ENCODE results near the gene NCAN.

NCAN gene
- 0 reads per million in 3 donors for total RNA-seq

DNA sequence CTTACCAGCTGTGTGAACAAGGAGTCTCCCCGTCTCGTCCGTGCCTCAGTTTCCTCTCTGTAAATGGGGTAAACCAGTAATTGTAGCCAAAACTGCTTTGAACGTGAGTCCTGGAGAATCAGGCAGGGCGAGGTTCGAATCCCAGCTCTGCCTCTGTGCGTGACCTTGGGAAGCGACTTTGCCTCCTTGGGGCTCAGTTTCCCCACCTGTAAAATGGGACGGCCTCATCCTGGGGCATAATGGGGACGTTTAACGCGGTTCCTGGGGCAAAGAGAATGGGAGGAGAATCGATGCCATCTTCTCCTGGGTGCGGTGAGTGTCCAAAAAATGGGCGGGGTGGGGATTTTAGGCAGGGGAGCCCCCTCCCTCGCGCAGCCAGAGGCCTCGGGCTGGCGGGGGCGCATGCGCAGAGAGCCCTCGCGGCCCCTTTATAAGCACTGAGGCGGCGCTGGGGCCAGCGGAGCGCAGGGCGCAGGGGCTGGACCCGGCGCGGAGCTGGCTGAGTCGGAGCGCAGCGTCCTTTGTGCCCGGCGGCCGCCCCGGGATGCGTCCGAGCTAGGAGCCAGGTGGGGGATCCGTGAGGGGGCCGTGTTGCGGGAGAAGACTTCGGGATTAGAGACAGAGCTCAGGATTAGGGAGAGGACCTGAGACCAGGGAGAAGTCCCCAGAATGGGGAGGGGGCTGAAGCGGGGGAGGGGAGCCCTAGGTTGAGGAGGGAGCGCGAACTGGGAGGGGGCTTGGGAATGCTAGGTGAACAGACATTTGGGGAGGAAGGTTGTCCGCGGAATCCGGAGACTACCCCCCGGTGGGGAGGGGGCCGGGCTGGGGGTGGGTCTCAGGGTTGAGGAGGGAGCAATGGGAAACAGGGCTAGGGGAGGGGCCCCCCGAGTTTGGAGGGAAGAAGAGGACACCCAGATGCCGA lies at the start of gene NCAN:
TSS of gene NCAN (plus strand) at position 460 of the 922 bp plus-strand sequence. CDS start 4,996 bp downstream, outside the sequence.
- H3K27ac ChIP-seq (ENCODE audit: insufficient read depth, low read length, poor library complexity, severe bottlenecking), result no peak within 1 kb of the TSS
- H3K4me1 ChIP-seq (ENCODE audit: control insufficient read depth, insufficient read depth, low read length, poor library complexity, severe bottlenecking), result peaks cover 13% of the 10 kb centered on the region
- H3K36me3 ChIP-seq (ENCODE audit: control insufficient read depth, insufficient read depth, low read length), result no peaks in the 10 kb centered on the region
- H3K4me3 ChIP-seq (ENCODE audit: insufficient read depth, low read depth, low read length, poor library complexity, severe bottlenecking), result no peak within 1 kb of the TSS
- H3K27me3 ChIP-seq (replicated peaks; ENCODE audit: control insufficient read depth, insufficient read depth, low read length, poor library complexity, severe bottlenecking), result peaks cover 42% of the 10 kb centered on the region
- H3K9me3 ChIP-seq (ENCODE audit: control insufficient read depth, low read length), result no peaks in the 10 kb centered on the region
- no peak for DNase-seq

GRCh38 chr19:19162495-19162894 lies 49.3 kb upstream of the NCAN start:
- Histone ChIP-seq H3K4me1 (ENCODE audit: control insufficient read depth, insufficient read depth, low read length, poor library complexity, severe bottlenecking) (no peaks in the 10 kb centered on the region), H3K4me3 (ENCODE audit: insufficient read depth, low read depth, low read length, poor library complexity, severe bottlenecking) (no peak overlapping the region), H3K9me3 (ENCODE audit: control insufficient read depth, low read length) (no peaks in the 10 kb centered on the region), H3K36me3 (ENCODE audit: control insufficient read depth, insufficient read depth, low read length) (peaks cover 3% of the 10 kb centered on the region), H3K27me3 (replicated peaks; ENCODE audit: control insufficient read depth, insufficient read depth, low read length, poor library complexity, severe bottlenecking) (no peaks in the 10 kb centered on the region), H3K27ac (ENCODE audit: insufficient read depth, low read length, poor library complexity, severe bottlenecking) (no peak overlapping the region)
- DNase-seq, result no peak

- H3K4me3 ChIP-seq (ENCODE audit: insufficient read depth, low read depth, low read length, poor library complexity, severe bottlenecking), result no peak overlapping the region
- no peaks in the 10 kb centered on the region for H3K27me3 ChIP-seq (replicated peaks; ENCODE audit: control insufficient read depth, insufficient read depth, low read length, poor library complexity, severe bottlenecking)
- peaks cover 3% of the 10 kb centered on the region for H3K36me3 ChIP-seq (ENCODE audit: control insufficient read depth, insufficient read depth, low read length)
- H3K4me1 ChIP-seq (ENCODE audit: control insufficient read depth, insufficient read depth, low read length, poor library complexity, severe bottlenecking), result peaks cover 8% of the 10 kb centered on the region
- no peak overlapping the region for H3K27ac ChIP-seq (ENCODE audit: insufficient read depth, low read length, poor library complexity, severe bottlenecking)
- DNase-seq, result no peak
- H3K9me3 ChIP-seq (ENCODE audit: control insufficient read depth, low read length), result no peaks in the 10 kb centered on the region
These were observed 46.4 kb upstream of the NCAN start for GRCh38 chr19:19165396-19165795.

GRCh38 chr19:19167612-19168011 lies 44.1 kb upstream of the NCAN start:
- no peaks in the 10 kb centered on the region for H3K27me3 ChIP-seq (replicated peaks; ENCODE audit: control insufficient read depth, insufficient read depth, low read length, poor library complexity, severe bottlenecking)
- H3K36me3 ChIP-seq (ENCODE audit: control insufficient read depth, insufficient read depth, low read length), result peaks cover 3% of the 10 kb centered on the region
- no peak overlapping the region for H3K4me3 ChIP-seq (ENCODE audit: insufficient read depth, low read depth, low read length, poor library complexity, severe bottlenecking)
- no peak overlapping the region for H3K27ac ChIP-seq (ENCODE audit: insufficient read depth, low read length, poor library complexity, severe bottlenecking)
- no peak for DNase-seq
- no peaks in the 10 kb centered on the region for H3K9me3 ChIP-seq (ENCODE audit: control insufficient read depth, low read length)
- H3K4me1 ChIP-seq (ENCODE audit: control insufficient read depth, insufficient read depth, low read length, poor library complexity, severe bottlenecking), result peaks cover 12% of the 10 kb centered on the region

DNA sequence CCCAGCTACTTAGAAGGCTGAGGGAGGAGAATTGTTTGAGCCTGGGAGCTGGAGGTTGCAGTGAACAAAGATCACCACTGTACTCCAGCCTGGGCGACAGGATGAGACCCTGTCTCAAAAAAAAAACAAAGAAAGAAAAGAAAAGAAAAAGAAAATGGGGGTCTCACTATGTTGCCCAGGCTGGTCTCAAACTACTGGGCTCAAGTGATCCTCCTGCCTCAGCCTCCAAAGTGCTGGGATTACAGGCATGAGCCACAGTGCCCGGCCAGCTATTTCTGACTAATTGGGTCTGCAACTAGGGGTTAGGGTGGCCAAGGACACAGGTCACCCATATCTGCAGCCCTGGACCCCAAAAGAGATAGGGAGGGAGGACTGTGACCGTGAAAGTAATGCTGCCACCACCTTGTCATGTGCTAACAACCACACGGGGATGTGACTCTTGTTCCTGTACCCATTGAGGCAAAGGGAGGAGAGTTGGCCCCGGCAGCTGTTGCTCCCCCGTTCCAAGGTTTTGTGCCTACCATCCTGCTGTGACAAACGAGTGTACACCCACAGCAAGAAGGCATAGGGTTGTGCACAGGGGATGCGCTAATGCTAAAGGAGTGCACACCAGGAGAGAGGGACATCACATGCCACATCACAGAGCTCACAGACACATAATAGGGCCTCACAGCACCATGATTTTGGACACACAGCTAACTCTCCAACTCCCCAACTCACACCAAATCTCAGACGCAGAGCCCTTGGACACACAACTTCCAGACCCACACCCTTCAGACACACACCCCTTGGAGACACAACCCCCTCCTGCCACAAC lies 42.3 kb upstream of the NCAN start:
- no peak for DNase-seq
- H3K36me3 ChIP-seq (ENCODE audit: control insufficient read depth, insufficient read depth, low read length), result peaks cover 3% of the 10 kb centered on the region
- peaks cover 12% of the 10 kb centered on the region for H3K4me1 ChIP-seq (ENCODE audit: control insufficient read depth, insufficient read depth, low read length, poor library complexity, severe bottlenecking)
- H3K27ac ChIP-seq (ENCODE audit: insufficient read depth, low read length, poor library complexity, severe bottlenecking), result no peak overlapping the region
- no peaks in the 10 kb centered on the region for H3K27me3 ChIP-seq (replicated peaks; ENCODE audit: control insufficient read depth, insufficient read depth, low read length, poor library complexity, severe bottlenecking)
- H3K9me3 ChIP-seq (ENCODE audit: control insufficient read depth, low read length), result no peaks in the 10 kb centered on the region
- peak overlapping the region; percentile 35 for H3K4me3 ChIP-seq (ENCODE audit: insufficient read depth, low read depth, low read length, poor library complexity, severe bottlenecking)

DNA sequence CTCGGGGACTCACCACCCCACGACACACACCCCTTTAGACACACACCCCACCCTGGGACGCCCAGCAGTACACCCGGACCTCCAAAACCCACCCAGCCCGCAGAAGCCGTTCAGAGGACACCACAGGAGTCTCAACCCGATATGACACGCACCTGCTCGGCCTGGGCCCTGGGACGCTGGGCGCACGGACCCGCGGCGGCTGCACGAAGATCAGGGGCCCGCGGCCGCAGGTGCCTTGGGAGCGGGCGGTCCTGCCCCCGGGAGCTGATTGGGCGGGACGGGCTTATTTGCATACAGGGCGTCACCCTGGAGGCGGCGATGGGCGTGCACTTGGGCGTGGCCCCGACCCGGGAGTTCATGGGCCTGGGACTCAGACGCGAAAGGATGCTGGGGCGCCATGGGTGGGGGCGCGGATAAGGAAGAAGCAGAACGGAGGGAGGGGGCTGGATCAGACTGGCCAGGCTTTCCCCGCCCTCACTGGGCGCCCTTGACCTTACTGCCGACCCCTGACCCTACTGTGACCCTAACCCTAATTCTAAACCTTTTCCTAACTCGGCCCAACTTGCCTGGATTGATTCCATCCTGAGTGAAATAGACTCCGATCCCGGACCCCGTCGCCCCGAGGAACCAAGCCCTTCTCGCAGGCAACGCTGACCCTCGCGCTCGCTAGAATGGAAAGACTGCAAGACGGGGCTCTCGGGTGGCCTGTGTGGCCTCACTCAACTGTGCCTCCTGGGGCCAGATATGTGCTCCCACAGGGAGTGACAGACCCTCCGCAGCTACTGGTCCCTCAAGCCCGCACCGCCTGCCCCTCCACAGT lies 41.5 kb upstream of the NCAN start, which contains the start of gene MEF2B:
TSS of gene MEF2B (minus strand) at position 211 of the 820 bp plus-strand sequence. CDS start 19,528 bp downstream, outside the sequence.
- Histone ChIP-seq H3K27ac (ENCODE audit: insufficient read depth, low read length, poor library complexity, severe bottlenecking) (no peak within 1 kb of the TSS), H3K4me1 (ENCODE audit: control insufficient read depth, insufficient read depth, low read length, poor library complexity, severe bottlenecking) (peaks cover 12% of the 10 kb centered on the region), H3K9me3 (ENCODE audit: control insufficient read depth, low read length) (no peaks in the 10 kb centered on the region), H3K36me3 (ENCODE audit: control insufficient read depth, insufficient read depth, low read length) (peaks cover 1% of the 10 kb centered on the region), H3K4me3 (ENCODE audit: insufficient read depth, low read depth, low read length, poor library complexity, severe bottlenecking) (peak within 1 kb of the TSS; percentile 35), H3K27me3 (replicated peaks; ENCODE audit: control insufficient read depth, insufficient read depth, low read length, poor library complexity, severe bottlenecking) (no peaks in the 10 kb centered on the region)
- peak; percentile 44 to 69 (median 63) for DNase-seq

DNA sequence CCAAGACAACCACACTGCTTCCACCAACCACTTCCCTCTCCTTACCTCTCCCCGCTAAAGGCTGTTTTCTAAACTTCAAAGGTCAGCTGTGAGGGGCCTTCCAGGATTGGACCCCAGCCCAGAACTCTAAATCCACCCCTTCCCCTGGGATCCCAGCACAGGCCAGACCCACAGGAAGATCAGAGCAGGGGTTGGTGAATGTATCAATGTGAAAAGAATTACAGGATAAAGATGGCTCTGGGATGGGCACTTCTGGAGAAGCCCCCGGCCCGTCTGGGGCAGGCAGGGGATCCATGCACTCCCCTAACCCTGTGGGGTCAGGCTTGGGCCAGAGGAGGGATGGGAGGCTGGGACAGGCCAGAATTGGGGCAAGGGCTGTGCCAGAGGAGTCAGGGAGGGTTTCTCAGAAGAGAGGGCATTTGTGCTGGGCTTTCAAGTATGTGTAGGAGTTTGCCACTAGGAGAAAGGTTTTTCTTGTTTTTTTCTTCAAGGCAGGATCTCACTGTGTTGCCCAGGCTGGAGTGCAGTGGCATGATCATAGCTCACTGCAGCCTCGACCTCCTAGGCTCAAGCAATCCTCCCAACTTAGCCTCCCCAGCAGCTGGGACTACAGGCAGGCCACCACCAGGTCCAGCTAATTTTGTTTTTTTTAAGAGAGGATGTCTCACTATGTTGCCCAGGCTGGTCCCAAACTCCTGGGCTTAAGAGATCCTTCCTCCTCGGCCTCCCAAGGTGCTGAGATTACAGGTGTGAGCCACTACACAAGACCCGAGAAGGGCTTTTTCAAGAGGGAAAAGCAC lies 40.7 kb upstream of the NCAN start:
- Histone ChIP-seq H3K9me3 (ENCODE audit: control insufficient read depth, low read length) (no peaks in the 10 kb centered on the region), H3K4me3 (ENCODE audit: insufficient read depth, low read depth, low read length, poor library complexity, severe bottlenecking) (no peak overlapping the region), H3K36me3 (ENCODE audit: control insufficient read depth, insufficient read depth, low read length) (no peaks in the 10 kb centered on the region), H3K4me1 (ENCODE audit: control insufficient read depth, insufficient read depth, low read length, poor library complexity, severe bottlenecking) (peaks cover 12% of the 10 kb centered on the region), H3K27me3 (replicated peaks; ENCODE audit: control insufficient read depth, insufficient read depth, low read length, poor library complexity, severe bottlenecking) (no peaks in the 10 kb centered on the region), H3K27ac (ENCODE audit: insufficient read depth, low read length, poor library complexity, severe bottlenecking) (no peak overlapping the region)
- DNase-seq, result no peak

DNA sequence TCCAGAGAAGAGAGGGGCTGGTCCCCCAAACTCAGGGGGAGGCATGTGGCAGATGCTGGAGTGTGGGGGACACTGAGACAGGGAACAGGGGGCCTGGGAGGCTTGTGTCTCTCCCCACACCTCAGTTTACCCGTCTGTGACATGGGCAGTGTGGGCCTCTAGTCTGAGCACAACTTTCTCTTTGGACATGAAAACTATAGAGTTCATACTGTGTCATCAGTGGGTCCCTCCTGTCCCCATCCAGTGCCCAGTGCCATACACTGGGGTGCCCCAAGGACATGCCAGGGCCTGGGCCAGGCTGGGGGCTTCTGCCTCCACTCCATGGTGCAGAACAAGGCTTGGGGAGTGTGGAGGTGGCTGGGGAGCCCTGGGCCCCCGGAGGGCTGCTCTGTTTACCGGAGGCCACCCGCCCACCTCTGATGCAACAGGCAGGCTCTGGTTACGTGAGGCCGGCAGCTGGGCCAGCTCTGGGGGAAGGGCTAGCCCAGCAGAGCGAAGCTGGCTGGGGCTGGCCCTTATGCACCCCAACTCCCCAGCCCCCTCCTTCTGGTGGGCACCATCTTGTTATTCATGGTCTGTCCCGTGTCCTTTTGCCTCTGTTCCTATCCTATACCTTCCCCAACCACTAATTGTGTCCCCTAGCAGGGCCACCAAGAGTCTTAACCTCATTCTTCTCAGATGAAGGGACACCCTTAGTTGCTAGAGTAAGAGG lies 39.8 kb upstream of the NCAN start:
- H3K4me3 ChIP-seq (ENCODE audit: insufficient read depth, low read depth, low read length, poor library complexity, severe bottlenecking), result no peak overlapping the region
- H3K27ac ChIP-seq (ENCODE audit: insufficient read depth, low read length, poor library complexity, severe bottlenecking), result no peak overlapping the region
- H3K36me3 ChIP-seq (ENCODE audit: control insufficient read depth, insufficient read depth, low read length), result no peaks in the 10 kb centered on the region
- H3K4me1 ChIP-seq (ENCODE audit: control insufficient read depth, insufficient read depth, low read length, poor library complexity, severe bottlenecking), result peaks cover 12% of the 10 kb centered on the region
- no peak for DNase-seq
- no peaks in the 10 kb centered on the region for H3K27me3 ChIP-seq (replicated peaks; ENCODE audit: control insufficient read depth, insufficient read depth, low read length, poor library complexity, severe bottlenecking)
- H3K9me3 ChIP-seq (ENCODE audit: control insufficient read depth, low read length), result no peaks in the 10 kb centered on the region
